Muscle layer of colon (tissue), 2 donors: ENCODE results near the gene C6orf163.

Source experiments
- H3K27ac ChIP-seq: one replicate; pipeline ENCODE4 v1.7.0; 2013; ENCODE audit warnings: low read depth, mild to moderate bottlenecking, low read length, moderate library complexity
- H3K27me3 ChIP-seq, 2 donors: one replicate each; pipeline ENCODE4 v1.7.0; 2013; ENCODE audit warnings: low read length in 2 of 2, mild to moderate bottlenecking in 2 of 2; ENCODE audit not compliant: insufficient read depth in 2 of 2, control insufficient read depth in 1 of 2
- H3K36me3 ChIP-seq: one replicate; pipeline ENCODE4 v1.7.0; 2013; ENCODE audit warnings: mild to moderate bottlenecking, low read length; ENCODE audit not compliant: insufficient read depth
- H3K4me1 ChIP-seq: one replicate; pipeline ENCODE4 v1.7.0; 2013; ENCODE audit warnings: mild to moderate bottlenecking, low read length; ENCODE audit not compliant: insufficient read depth
- H3K4me3 ChIP-seq, 2 donors: one replicate each; pipeline ENCODE4 v1.7.0; 2013; ENCODE audit warnings: low read length in 2 of 2, low read depth in 1 of 2, mild to moderate bottlenecking in 1 of 2, moderate library complexity in 1 of 2
- H3K9ac ChIP-seq: one replicate; pipeline ENCODE4 v1.7.0; 2013; ENCODE audit warnings: low read length
- H3K9me3 ChIP-seq: one replicate; pipeline ENCODE4 v1.7.0; 2013; ENCODE audit warnings: mild to moderate bottlenecking, low read length
- donor health status: abdominal sarcoma.
- donor health status: Adenocarcinoma of cecum.

C6orf163 gene

DNA sequence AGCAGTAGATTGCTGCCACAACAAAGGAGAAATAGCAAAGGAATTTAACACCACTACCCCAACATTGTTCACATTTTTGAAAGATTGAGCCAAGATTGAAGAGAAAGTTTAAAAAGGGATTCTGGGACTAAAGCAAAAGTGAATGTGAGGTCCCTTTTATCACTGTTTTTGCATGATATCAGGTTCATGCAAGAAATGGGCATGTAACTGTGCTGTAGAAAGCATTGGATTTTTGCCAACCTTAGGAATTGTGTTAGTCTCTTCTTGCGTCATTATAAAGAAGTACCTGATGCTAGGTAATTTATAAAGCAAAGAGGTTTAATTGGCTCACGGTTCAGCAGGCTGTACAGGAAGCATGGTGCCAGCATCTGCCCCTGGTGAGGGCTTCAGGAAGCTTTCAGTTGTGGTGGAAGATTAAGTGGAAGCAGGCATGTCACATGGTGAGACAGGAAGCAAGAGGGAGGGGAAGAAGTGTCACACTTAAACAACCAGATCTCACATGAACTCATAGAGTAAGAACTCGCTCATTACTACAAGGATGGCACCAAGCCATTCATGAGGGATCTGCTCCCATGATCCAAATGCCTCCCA, 10.9 kb upstream of the C6orf163 start:
- Histone ChIP-seq H3K36me3 (no peaks in the 10 kb centered on the region), H3K4me1 (no peaks in the 10 kb centered on the region), H3K4me3 (no peak overlapping the region), H3K27ac (no peak overlapping the region), H3K27me3 (no peaks in the 10 kb centered on the region), H3K9me3 (no peaks in the 10 kb centered on the region), H3K9ac (no peak overlapping the region)

DNA sequence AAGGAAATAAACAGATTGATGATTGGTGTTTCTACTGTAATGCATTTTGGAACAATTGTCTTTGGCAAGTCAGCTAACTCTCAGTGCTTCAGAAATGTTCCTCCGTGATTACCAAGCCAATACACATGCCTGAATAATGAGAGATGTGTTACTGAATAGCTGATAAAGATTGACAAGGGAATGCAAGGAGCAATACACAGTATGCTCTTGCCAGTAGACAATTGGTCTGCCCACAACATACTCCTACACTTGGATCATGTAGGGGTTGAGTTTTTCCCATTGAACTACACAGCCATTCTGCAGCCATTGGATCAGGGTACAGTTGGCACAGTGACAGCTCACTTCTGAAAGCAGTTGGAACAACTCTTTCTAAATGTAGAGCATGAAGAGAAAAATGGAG, 9.9 kb upstream of the C6orf163 start:
- no peaks in the 10 kb centered on the region for H3K4me1 ChIP-seq
- no peak overlapping the region for H3K4me3 ChIP-seq
- H3K36me3 ChIP-seq = no peaks in the 10 kb centered on the region
- no peak overlapping the region for H3K9ac ChIP-seq
- no peaks in the 10 kb centered on the region for H3K9me3 ChIP-seq
- no peaks in the 10 kb centered on the region for H3K27me3 ChIP-seq
- H3K27ac ChIP-seq = no peak overlapping the region

GRCh38 chr6:87336367-87336766, 8.2 kb upstream of the C6orf163 start:
- Histone ChIP-seq H3K27ac (no peak overlapping the region), H3K4me1 (no peaks in the 10 kb centered on the region), H3K9me3 (no peaks in the 10 kb centered on the region), H3K4me3 (no peak overlapping the region), H3K9ac (no peak overlapping the region), H3K36me3 (no peaks in the 10 kb centered on the region), H3K27me3 (no peaks in the 10 kb centered on the region)

- Histone ChIP-seq H3K27ac (no peak overlapping the region), H3K27me3 (no peaks in the 10 kb centered on the region), H3K4me3 (no peak overlapping the region), H3K9ac (no peak overlapping the region), H3K4me1 (no peaks in the 10 kb centered on the region), H3K36me3 (no peaks in the 10 kb centered on the region), H3K9me3 (no peaks in the 10 kb centered on the region)
Observed at GRCh38 chr6:87340230-87340629, 4.4 kb upstream of the C6orf163 start.

DNA sequence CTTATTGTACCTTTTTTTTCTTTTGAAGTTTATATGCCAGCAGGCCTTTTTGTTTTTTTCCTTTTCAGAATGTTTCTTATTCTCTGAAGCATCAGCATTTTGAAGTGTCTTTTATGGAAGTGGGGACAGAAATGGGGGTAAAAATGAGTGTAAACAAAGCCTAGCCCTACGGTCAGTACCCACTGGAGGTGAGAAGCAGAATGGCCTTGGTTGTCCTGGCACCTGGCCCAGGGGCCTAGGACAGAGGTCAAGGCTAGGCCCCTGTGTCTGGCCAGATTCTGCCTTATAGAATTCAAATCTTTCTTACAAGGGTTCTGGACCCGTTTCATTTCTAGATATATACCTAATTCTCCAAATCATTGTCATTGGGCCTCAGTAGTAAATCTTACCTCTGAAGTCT, 3.5 kb upstream of the C6orf163 start:
- no peaks in the 10 kb centered on the region for H3K27me3 ChIP-seq
- H3K4me1 ChIP-seq = no peaks in the 10 kb centered on the region
- H3K9me3 ChIP-seq = no peaks in the 10 kb centered on the region
- no peak overlapping the region for H3K27ac ChIP-seq
- H3K9ac ChIP-seq = no peak overlapping the region
- no peaks in the 10 kb centered on the region for H3K36me3 ChIP-seq
- H3K4me3 ChIP-seq = no peak overlapping the region

DNA sequence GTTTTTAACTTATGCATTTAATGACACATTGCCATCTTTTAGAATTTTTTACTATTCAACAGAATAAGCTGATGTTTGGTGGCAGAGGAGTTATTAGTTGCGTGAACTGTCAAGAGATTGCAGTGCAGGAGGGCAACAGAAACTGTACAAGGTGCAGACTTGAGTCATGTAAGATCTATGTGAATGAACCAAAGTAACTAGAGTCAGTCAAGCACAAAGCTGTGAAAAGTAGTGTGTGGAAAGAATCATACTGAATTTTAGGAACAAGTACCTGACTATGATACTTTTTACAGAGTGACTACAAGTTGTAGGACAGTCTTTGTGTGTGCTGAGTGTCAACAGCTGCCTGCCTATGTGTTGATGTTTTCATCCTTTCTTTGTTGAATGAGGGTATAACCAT, 2.7 kb upstream of the C6orf163 start:
- no peak overlapping the region for H3K4me3 ChIP-seq
- no peaks in the 10 kb centered on the region for H3K27me3 ChIP-seq
- H3K36me3 ChIP-seq = no peaks in the 10 kb centered on the region
- H3K9me3 ChIP-seq = no peaks in the 10 kb centered on the region
- no peak overlapping the region for H3K27ac ChIP-seq
- H3K9ac ChIP-seq = no peak overlapping the region
- H3K4me1 ChIP-seq = no peaks in the 10 kb centered on the region

- no peak overlapping the region for H3K9ac ChIP-seq
- H3K9me3 ChIP-seq = no peaks in the 10 kb centered on the region
- no peaks in the 10 kb centered on the region for H3K36me3 ChIP-seq
- H3K27me3 ChIP-seq = no peaks in the 10 kb centered on the region
- no peaks in the 10 kb centered on the region for H3K4me1 ChIP-seq
- H3K4me3 ChIP-seq = no peak overlapping the region
- no peak overlapping the region for H3K27ac ChIP-seq
Observed at GRCh38 chr6:87342829-87343228, 1.8 kb upstream of the C6orf163 start.

DNA sequence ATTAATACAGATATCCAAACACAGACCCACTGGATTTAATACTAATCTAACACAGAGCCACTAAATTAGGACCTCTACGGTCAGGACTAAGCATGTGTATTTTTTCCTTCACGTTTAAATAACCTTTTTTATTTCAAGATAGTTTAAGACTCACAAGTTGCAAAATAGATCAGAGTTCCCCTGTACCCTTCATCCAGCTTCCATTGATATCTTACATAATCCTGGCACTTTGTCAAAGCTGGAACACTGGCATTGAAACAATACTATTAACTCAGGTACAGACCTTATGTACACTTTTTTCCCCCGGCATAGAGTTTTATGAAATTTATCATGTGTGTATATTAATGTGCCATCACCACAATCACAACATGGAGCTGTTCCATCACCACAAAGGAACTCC, 2.1 kb downstream of the C6orf163 start:
- Histone ChIP-seq H3K36me3 (no peaks in the 10 kb centered on the region), H3K27me3 (no peaks in the 10 kb centered on the region), H3K9me3 (no peaks in the 10 kb centered on the region), H3K9ac (no peak overlapping the region), H3K27ac (no peak overlapping the region), H3K4me1 (no peaks in the 10 kb centered on the region), H3K4me3 (no peak overlapping the region)

GRCh38 chr6:87349896-87350295, 5.3 kb downstream of the C6orf163 start:
- H3K4me1 ChIP-seq = no peaks in the 10 kb centered on the region
- no peaks in the 10 kb centered on the region for H3K27me3 ChIP-seq
- no peaks in the 10 kb centered on the region for H3K36me3 ChIP-seq
- H3K9me3 ChIP-seq = no peaks in the 10 kb centered on the region
- H3K9ac ChIP-seq = no peak overlapping the region
- H3K27ac ChIP-seq = no peak overlapping the region
- no peak overlapping the region for H3K4me3 ChIP-seq

DNA sequence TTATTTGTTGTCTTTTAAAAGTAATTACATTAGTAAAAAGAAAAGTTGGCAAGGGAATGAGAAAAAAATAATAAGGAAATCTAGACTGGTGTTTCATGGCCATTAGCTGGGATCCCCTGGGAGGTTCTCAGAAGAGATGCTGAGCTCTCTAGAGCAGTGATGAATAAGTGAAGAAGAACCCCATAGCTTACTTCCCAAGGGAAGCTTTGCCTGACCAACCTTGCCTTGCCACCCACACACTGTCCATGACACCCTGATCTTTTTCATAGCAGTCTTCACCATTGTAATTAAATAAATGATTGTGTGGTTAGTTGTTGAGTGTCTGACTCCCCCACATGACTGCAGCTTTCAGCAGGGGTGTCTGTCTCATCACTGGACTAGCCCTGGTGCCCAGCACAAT, 5.9 kb downstream of the C6orf163 start:
- no peak overlapping the region for H3K27ac ChIP-seq
- H3K27me3 ChIP-seq = no peaks in the 10 kb centered on the region
- H3K4me1 ChIP-seq = no peaks in the 10 kb centered on the region
- H3K4me3 ChIP-seq = no peak overlapping the region
- no peaks in the 10 kb centered on the region for H3K9me3 ChIP-seq
- no peak overlapping the region for H3K9ac ChIP-seq
- no peaks in the 10 kb centered on the region for H3K36me3 ChIP-seq

DNA sequence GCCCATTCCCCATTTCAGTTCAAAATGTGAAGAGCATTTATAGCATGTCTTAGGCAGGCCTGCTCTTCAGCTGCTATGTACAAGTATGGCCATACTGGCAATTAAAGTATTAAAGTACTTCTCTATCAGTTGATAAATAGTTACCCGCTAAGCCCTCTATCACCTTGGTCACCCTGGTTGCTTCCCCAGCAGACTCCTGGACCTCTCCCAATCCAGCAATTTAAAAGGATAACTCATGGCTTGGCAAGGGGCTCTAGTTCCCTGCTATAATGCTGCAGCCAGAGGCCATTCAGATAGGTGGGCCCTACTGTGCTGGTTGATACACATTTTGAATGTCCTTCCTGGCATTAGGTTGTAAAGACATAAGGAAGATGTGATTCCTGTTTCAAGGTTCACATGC, 7.0 kb downstream of the C6orf163 start:
- Histone ChIP-seq H3K27me3 (no peaks in the 10 kb centered on the region), H3K4me1 (no peaks in the 10 kb centered on the region), H3K4me3 (no peak overlapping the region), H3K9ac (no peak overlapping the region), H3K9me3 (no peaks in the 10 kb centered on the region), H3K36me3 (no peaks in the 10 kb centered on the region), H3K27ac (no peak overlapping the region)

DNA sequence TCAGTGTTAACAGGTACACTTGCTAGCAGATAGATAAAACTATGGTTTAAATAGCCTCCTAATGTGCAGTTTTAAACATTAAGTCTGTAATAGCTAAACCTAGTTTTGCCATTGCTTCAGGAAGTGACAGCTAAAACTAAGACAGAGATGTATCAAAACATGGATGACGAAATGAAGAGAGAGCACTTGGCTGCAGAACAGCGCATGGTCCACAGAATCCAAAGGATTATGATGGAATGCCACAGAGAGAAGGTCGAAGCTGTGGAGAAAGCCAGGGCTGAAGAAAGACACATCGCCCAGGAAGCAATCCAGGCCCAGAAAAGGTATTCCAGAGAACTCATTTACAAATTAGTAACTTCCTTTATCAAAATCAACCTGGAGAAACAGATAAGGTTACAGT, 11.6 kb downstream of the C6orf163 start:
- Histone ChIP-seq H3K9ac (no peak overlapping the region), H3K4me3 (no peak overlapping the region), H3K27ac (no peak overlapping the region), H3K27me3 (no peaks in the 10 kb centered on the region), H3K4me1 (no peaks in the 10 kb centered on the region), H3K36me3 (no peaks in the 10 kb centered on the region), H3K9me3 (no peaks in the 10 kb centered on the region)
